Measurements from ENCODE around the gene GRB2. TPM values are rescaled to one million over a fixed set of nuclear protein-coding genes. Genes with fewer than 3 reads are reported as not detected.

GRB2 gene
- total and polyA plus RNA-seq, 2 of the 8 experiments (the other 6 are each of a cell fraction or from before 2014, with no cell fraction given) = 44.2 to 101 TPM

DNA sequence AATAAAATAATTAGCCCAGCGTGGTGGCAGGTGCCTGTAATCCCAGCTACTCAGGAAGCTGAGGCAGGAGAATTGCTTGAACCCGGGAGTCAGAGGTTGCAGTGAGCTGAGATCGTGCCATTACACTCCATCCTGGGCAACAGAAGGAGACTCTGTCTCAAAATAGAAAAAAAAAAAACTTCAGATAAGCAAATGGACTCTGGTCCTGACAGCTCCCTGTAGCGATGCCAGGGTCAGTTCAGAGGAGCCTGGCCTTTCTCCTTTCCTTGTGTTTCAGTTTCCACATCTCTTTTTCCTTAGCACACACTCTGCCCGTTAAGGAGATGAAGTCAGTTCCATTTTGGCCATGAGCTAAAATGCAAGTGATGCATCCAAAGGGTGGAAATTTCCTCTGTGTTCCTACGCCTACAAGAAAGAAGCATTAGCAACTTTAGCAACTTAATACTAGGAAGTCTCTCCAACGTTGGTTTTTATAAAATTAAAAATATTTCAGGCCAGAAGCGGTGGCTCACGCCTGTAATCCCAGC lies 11.6 kb upstream of the GRB2 start:
- 79% methylated on average over 9 of the region's 9 CpGs; no CpG with 5 or more reads in 1 of the 2 experiments for WGBS, 2 experiments (ENCODE audit: extremely low coverage in 1 of 2, insufficient coverage in 1 of 2, insufficient read length in 1 of 2, insufficient replicate concordance in 2 of 2, low coverage in 1 of 2, low lambda C conversion rate in 2 of 2, missing lambda C conversion rate in 1 of 2)
- CTCF ChIA-PET (ENCODE audit: partially characterized antibody) = interaction anchor here (0.6 to 1.4 kb wide), 8 partner anchors 23 to 456 kb away, joined by 3 to 5 read pairs (median 3); no protein-coding TSS in a partner anchor
- no peak overlapping the region for H2BK20ac ChIP-seq (ENCODE audit: low read length)

More for the DNA sequence above, 11.6 kb upstream of the GRB2 start:
- POLR2A ChIA-PET (ENCODE audit: partially characterized antibody) = interaction anchor here (0.7 to 1.4 kb wide), 2 partner anchors 39 to 177 kb away, joined by 4 read pairs; partner anchors contain the start of gene TMEM94
- no peak overlapping the region for H3K4me2 ChIP-seq (ENCODE audit: insufficient read depth in 1 of 2, low read depth in 2 of 2, low read length in 2 of 2)
- H3K56ac ChIP-seq (replicated peaks; ENCODE audit: insufficient read length, low read depth, low read length) = no peak overlapping the region
- H3K23ac ChIP-seq (ENCODE audit: insufficient read length) = no peak overlapping the region
- no peak overlapping the region for H3K27ac ChIP-seq (ENCODE audit: low read depth, low read length)
- H2BK5ac ChIP-seq (ENCODE audit: low read depth, low read length) = no peak overlapping the region
- H3K9ac ChIP-seq (replicated peaks in 1 of 4; ENCODE audit: extremely low read depth in 1 of 4, low read depth in 3 of 4, low read length in 3 of 4) = no peak overlapping the region
- no peak overlapping the region for H4K5ac ChIP-seq (ENCODE audit: insufficient read length, low read depth, low read length)
- no peak for TF ChIP-seq MAFK (IDR thresholded peaks at IDR 0.05; ENCODE audit: low read depth, low read length)
- no peak for TF ChIP-seq BRCA1 (IDR thresholded peaks at IDR 0.05; ENCODE audit: low read depth, low read length)
- TF ChIP-seq KDM1A (IDR thresholded peaks at IDR 0.05; ENCODE audit: borderline replicate concordance, low read length) = no peak
- TF ChIP-seq TEAD4 (IDR thresholded peaks at IDR 0.05; ENCODE audit: low read depth, low read length) = no peak
- no peak for TF ChIP-seq CHD1 (IDR thresholded peaks at IDR 0.05; ENCODE audit: low read depth, low read length)
- no peaks in the 10 kb centered on the region for H3K79me2 ChIP-seq (ENCODE audit: control insufficient read depth in 1 of 2, insufficient read depth in 2 of 2, low read length in 2 of 2)
- no peak overlapping the region for H2BK120ac ChIP-seq (replicated peaks; ENCODE audit: low read depth, low read length)
- FAIRE-seq (no peak), DNase-seq (ENCODE audit: low read depth in 1 of 2, low spot score in 2 of 2) (no peak)
- H2AFZ ChIP-seq (ENCODE audit: low read length) = no peak overlapping the region
- H3K36me3 ChIP-seq (ENCODE audit: control insufficient read depth in 2 of 4, insufficient read depth in 4 of 4, low read length in 3 of 4) = no peaks in the 10 kb centered on the region
- no peak overlapping the region for H3K14ac ChIP-seq (ENCODE audit: insufficient read length)
- no peak overlapping the region for H3K4me3 ChIP-seq (ENCODE audit: extremely low read depth in 1 of 4, insufficient read depth in 2 of 4, low read depth in 3 of 4, low read length in 4 of 4)
- H3K23me2 ChIP-seq (ENCODE audit: low read depth, low read length) = no peaks in the 10 kb centered on the region
- no peak overlapping the region for H4K8ac ChIP-seq (ENCODE audit: extremely low read depth, insufficient read depth, low read length)
- no peak overlapping the region for H2BK15ac ChIP-seq (ENCODE audit: low read length)
- no peaks in the 10 kb centered on the region for H3K9me3 ChIP-seq (ENCODE audit: insufficient read depth in 2 of 2, low read depth in 1 of 2, low read length in 1 of 2)
- no peaks in the 10 kb centered on the region for H3K27me3 ChIP-seq (replicated peaks in 1 of 4; ENCODE audit: control insufficient read depth in 3 of 4, extremely low read depth in 1 of 4, insufficient read depth in 3 of 4, low read length in 3 of 4)
- H3K4me1 ChIP-seq (replicated peaks in 1 of 4; ENCODE audit: control insufficient read depth in 3 of 4, insufficient read depth in 4 of 4, low read length in 3 of 4) = no peaks in the 10 kb centered on the region
- H4K91ac ChIP-seq (replicated peaks; ENCODE audit: insufficient read length, low read length) = no peak overlapping the region
- no peak overlapping the region for H3K18ac ChIP-seq (ENCODE audit: extremely low read depth, low read length)
- no peak overlapping the region for H2BK12ac ChIP-seq (ENCODE audit: low read depth, low read length)
- H3K79me1 ChIP-seq (ENCODE audit: low read depth, low read length) = no peaks in the 10 kb centered on the region
- H4K20me1 ChIP-seq (replicated peaks in 1 of 2; ENCODE audit: control insufficient read depth in 1 of 2, insufficient read depth in 2 of 2, low read length in 2 of 2) = no peaks in the 10 kb centered on the region
- H2AK5ac ChIP-seq (ENCODE audit: low read depth, low read length) = no peak overlapping the region
- no peak overlapping the region for H3K4ac ChIP-seq (replicated peaks; ENCODE audit: insufficient read length, low read depth, low read length)

Data from H1 (cell line).